Activated naive CD4-positive, alpha-beta T cell treated with anti-CD3 and anti-CD28 coated beads, Interleukin-2, amount 50 U/mL, for 72 hours (primary cell): ENCODE data around the gene DUOXA1. TPM values are rescaled to one million over a fixed set of nuclear protein-coding genes. Genes with fewer than 3 reads are reported as not detected.

ENCODE experiments used
- ATAC-seq, 2 donors: fragments of 150-1000 bp; cut with Tn5 transposase; 2 replicates each; pipeline ENCODE4 v1.10.0; 2021; ENCODE audit warnings: mild to moderate bottlenecking in 2 of 2, moderate library complexity in 2 of 2
- DNase-seq, 2 donors: peaks; one replicate each; pipeline ENCODE4 v3.0.0; 2021 to 2022; ENCODE audit warnings: low spot score in 2 of 2
- H3K27ac Mint-ChIP-seq, 2 donors: one replicate each; pipeline ENCODE4 v1.8.0; 2022; ENCODE audit warnings: mild to moderate bottlenecking in 2 of 2, mixed read lengths in 2 of 2
- H3K36me3 Mint-ChIP-seq, 2 donors: one replicate each; pipeline ENCODE4 v1.8.0; 2022; ENCODE audit warnings: mixed read lengths in 2 of 2
- H3K9me3 Mint-ChIP-seq, 2 donors: one replicate each; pipeline ENCODE4 v1.8.0; 2022; ENCODE audit warnings: mixed read lengths in 2 of 2
- total RNA-seq, 2 donors: library from RNA; stranded (reverse); gene quantifications; one replicate each; pipeline ENCODE4 v1.2.3, GENCODE V29; 2022

The DUOXA1 gene
- total RNA-seq, result under 1 TPM in 1 of 2 donors, not detected in 1; 0.23 TPM

GRCh38 chr15:45129651-45130129, at the start of gene DUOXA1, which contains the start of gene DUOX1:
Gene DUOXA1, minus strand, starts transcription at chr15:45129879. Its CDS starts 6,865 bp downstream, at chr15:45123014.
Gene DUOX1, plus strand, starts transcription at chr15:45129994. Its CDS starts 1,973 bp downstream, at chr15:45131967.
- Mint-ChIP-seq H3K36me3 (peaks cover 3 to 6% of the 10 kb centered on the region in 2 donors), H3K9me3 (no peaks in the 10 kb centered on the region), H3K27ac (no peak within 1 kb of the TSS)
- peak in 1 of 2 donors; percentile 29 for DNase-seq
- ATAC-seq, result peak; percentile 40 to 44

- Mint-ChIP-seq H3K27ac (no peak overlapping the region), H3K9me3 (no peaks in the 10 kb centered on the region), H3K36me3 (peaks cover 0 to 7% of the 10 kb centered on the region in 2 donors)
- ATAC-seq (no peak), DNase-seq (no peak)
These were observed 47.6 kb upstream of the DUOXA1 start for GRCh38 chr15:45177285-45177684.

GRCh38 chr15:45174577-45174976, 44.9 kb upstream of the DUOXA1 start:
- no peak for DNase-seq
- no peak overlapping the region for H3K27ac Mint-ChIP-seq
- ATAC-seq, result no peak

GRCh38 chr15:45174069-45174468, 44.4 kb upstream of the DUOXA1 start:
- no peak for DNase-seq
- Mint-ChIP-seq H3K9me3 (no peaks in the 10 kb centered on the region), H3K36me3 (peaks cover 0 to 7% of the 10 kb centered on the region in 2 donors), H3K27ac (no peak overlapping the region)
- ATAC-seq, result no peak

More at GRCh38 chr15:45174577-45174976, 44.9 kb upstream of the DUOXA1 start:
- Mint-ChIP-seq H3K36me3 (peaks cover 0 to 7% of the 10 kb centered on the region in 2 donors), H3K9me3 (no peaks in the 10 kb centered on the region)

- DNase-seq (no peak), ATAC-seq (no peak)
These were observed 42.2 kb upstream of the DUOXA1 start for GRCh38 chr15:45171912-45172311.

GRCh38 chr15:45169608-45170480, 40.2 kb upstream of the DUOXA1 start:
- no peaks in the 10 kb centered on the region for H3K9me3 Mint-ChIP-seq
- H3K27ac Mint-ChIP-seq, result peak overlapping the region in 1 of 2 donors; percentile 61
- DNase-seq (no peak), ATAC-seq (no peak)
- no peaks in the 10 kb centered on the region for H3K36me3 Mint-ChIP-seq

More at GRCh38 chr15:45171912-45172311, 42.2 kb upstream of the DUOXA1 start:
- H3K9me3 Mint-ChIP-seq, result no peaks in the 10 kb centered on the region
- H3K27ac Mint-ChIP-seq, result no peak overlapping the region
- no peaks in the 10 kb centered on the region for H3K36me3 Mint-ChIP-seq

GRCh38 chr15:45168751-45169551, 39.3 kb upstream of the DUOXA1 start:
- Mint-ChIP-seq H3K9me3 (no peaks in the 10 kb centered on the region), H3K36me3 (no peaks in the 10 kb centered on the region), H3K27ac (peak overlapping the region in 1 of 2 donors; percentile 61)
- no peak for ATAC-seq
- DNase-seq, result no peak

- no peaks in the 10 kb centered on the region for H3K36me3 Mint-ChIP-seq
- no peak for DNase-seq
- no peaks in the 10 kb centered on the region for H3K9me3 Mint-ChIP-seq
- peak overlapping the region in 1 of 2 donors; percentile 61 for H3K27ac Mint-ChIP-seq
- ATAC-seq, result no peak
These were observed 38.6 kb upstream of the DUOXA1 start for GRCh38 chr15:45168286-45168685.

GRCh38 chr15:45167631-45168205, 38.0 kb upstream of the DUOXA1 start:
- DNase-seq (no peak), ATAC-seq (no peak)
- Mint-ChIP-seq H3K9me3 (no peaks in the 10 kb centered on the region), H3K36me3 (no peaks in the 10 kb centered on the region), H3K27ac (peak overlapping the region; percentile 77 to 85)

- peak; percentile 81 to 84 for DNase-seq
- peak overlapping the region; percentile 82 to 85 for H3K27ac Mint-ChIP-seq
- H3K9me3 Mint-ChIP-seq, result no peaks in the 10 kb centered on the region
- no peaks in the 10 kb centered on the region for H3K36me3 Mint-ChIP-seq
- peak; percentile 91 to 95 for ATAC-seq
These were observed 37.4 kb upstream of the DUOXA1 start for GRCh38 chr15:45166834-45167630.

- ATAC-seq, result no peak
- H3K27ac Mint-ChIP-seq, result peak overlapping the region; percentile 68 to 82
- H3K36me3 Mint-ChIP-seq, result no peaks in the 10 kb centered on the region
- no peak for DNase-seq
- H3K9me3 Mint-ChIP-seq, result no peaks in the 10 kb centered on the region
These were observed 35.9 kb upstream of the DUOXA1 start for GRCh38 chr15:45165536-45165935.

GRCh38 chr15:45164914-45165313, 35.2 kb upstream of the DUOXA1 start:
- ATAC-seq (no peak), DNase-seq (no peak)
- no peaks in the 10 kb centered on the region for H3K36me3 Mint-ChIP-seq
- H3K27ac Mint-ChIP-seq, result no peak overlapping the region
- H3K9me3 Mint-ChIP-seq, result no peaks in the 10 kb centered on the region

- Mint-ChIP-seq H3K27ac (no peak overlapping the region), H3K9me3 (no peaks in the 10 kb centered on the region), H3K36me3 (no peaks in the 10 kb centered on the region)
- ATAC-seq, result no peak
- no peak for DNase-seq
These were observed 33.8 kb upstream of the DUOXA1 start for GRCh38 chr15:45163508-45163856.

GRCh38 chr15:45162771-45163507, 33.3 kb upstream of the DUOXA1 start:
- no peaks in the 10 kb centered on the region for H3K36me3 Mint-ChIP-seq
- H3K27ac Mint-ChIP-seq, result peak overlapping the region in 1 of 2 donors; percentile 44
- peak in 1 of 2 donors; percentile 66 for DNase-seq
- ATAC-seq, result peak; percentile 37 to 48
- H3K9me3 Mint-ChIP-seq, result no peaks in the 10 kb centered on the region

GRCh38 chr15:45161666-45162065, 32.0 kb upstream of the DUOXA1 start:
- H3K27ac Mint-ChIP-seq, result no peak overlapping the region
- ATAC-seq (no peak), DNase-seq (no peak)
- no peaks in the 10 kb centered on the region for H3K36me3 Mint-ChIP-seq
- no peaks in the 10 kb centered on the region for H3K9me3 Mint-ChIP-seq
